HEK293 (cell line): ENCODE data around the gene UBA52.

Experiments
- CTCF ChIA-PET: fragments of 350-600 bp; formaldehyde crosslinking; extraction: SDS; loops from one replicate; lab custom pipeline; 2021; ENCODE audit warnings: antibody characterized with exemption; lab: Yijun Ruan, JAX
- POLR2A ChIA-PET: fragments of 300-600 bp; formaldehyde crosslinking; extraction: SDS; loops from one replicate; lab custom pipeline; 2020; ENCODE audit warnings: antibody characterized with exemption, inconsistent platforms; lab: Yijun Ruan, JAX
- H3K27ac ChIP-seq: fragments of 200-500 bp; sonication (Bioruptor generic); 2 replicates; pipeline ENCODE4 v1.5.1; 2014; ENCODE audit warnings: low read depth, low read length, control low read depth, inconsistent platforms; ENCODE audit errors: extremely low read depth
- H3K36me3 ChIP-seq, 2 experiments: fragments of 200-500 bp in 1 of 2; sonication (Bioruptor generic) in 1 of 2; 1 replicate in 1 of 2; 2 replicates in 1 of 2; pipeline ENCODE4 v1.5.1; 2014 to 2017; ENCODE audit warnings: inconsistent platforms in 2 of 2, low read length in 2 of 2; ENCODE audit not compliant: control insufficient read depth in 2 of 2, insufficient read depth in 1 of 2
- H3K4me1 ChIP-seq: fragments of 200-500 bp; sonication (Bioruptor generic); 2 replicates; pipeline ENCODE4 v1.5.1; 2014; ENCODE audit warnings: mild to moderate bottlenecking, low read length, inconsistent platforms; ENCODE audit not compliant: control insufficient read depth, insufficient read depth
- H3K4me3 ChIP-seq: 2 replicates; pipeline ENCODE4 v1.5.1; 2011; ENCODE audit warnings: low read depth, mild to moderate bottlenecking, control low read depth, low read length, moderate library complexity
- H3K9me3 ChIP-seq: fragments of 200-500 bp; sonication (Bioruptor generic); 2 replicates; pipeline ENCODE4 v1.5.1; 2014; ENCODE audit warnings: low read depth, low read length, inconsistent platforms; ENCODE audit not compliant: control insufficient read depth, insufficient read depth
- EGR2 ChIP-seq: fragments of 450-650 bp; formaldehyde crosslinking; IDR thresholded peaks from 2 replicates; pipeline ENCODE4 v1.5.1; 2016; ENCODE audit warnings: low read depth, missing biosample characterization, missing genetic modification characterization
- GLI4 ChIP-seq: fragments of 450-650 bp; formaldehyde crosslinking; IDR thresholded peaks from 2 replicates; pipeline ENCODE4 v1.5.1; 2016; ENCODE audit warnings: missing biosample characterization, missing genetic modification characterization
- KLF1 ChIP-seq: fragments of 450-650 bp; formaldehyde crosslinking; IDR thresholded peaks from 2 replicates; pipeline ENCODE4 v1.5.1; 2016; ENCODE audit warnings: missing biosample characterization, missing genetic modification characterization
- KLF10 ChIP-seq: fragments of 450-650 bp; IDR thresholded peaks from 2 replicates; pipeline ENCODE4 v1.5.1; 2018; ENCODE audit warnings: missing biosample characterization, mild to moderate bottlenecking, missing genetic modification characterization
- KLF16 ChIP-seq: fragments of 450-650 bp; formaldehyde crosslinking; IDR thresholded peaks from 2 replicates; pipeline ENCODE4 v1.5.1; 2017; ENCODE audit warnings: missing biosample characterization, missing genetic modification characterization
- KLF8 ChIP-seq: fragments of 450-650 bp; formaldehyde crosslinking; IDR thresholded peaks from 2 replicates; pipeline ENCODE4 v1.5.1; 2016; ENCODE audit warnings: missing biosample characterization, missing genetic modification characterization
- KLF9 ChIP-seq: fragments of 450-650 bp; formaldehyde crosslinking; IDR thresholded peaks from 2 replicates; pipeline ENCODE4 v1.5.1; 2016; ENCODE audit warnings: missing biosample characterization, missing genetic modification characterization, low read depth
- RBAK ChIP-seq: fragments of 450-650 bp; formaldehyde crosslinking; IDR thresholded peaks from 2 replicates; pipeline ENCODE4 v1.5.1; 2016; ENCODE audit warnings: missing biosample characterization, missing genetic modification characterization
- ZBTB7A ChIP-seq: fragments of 450-650 bp; formaldehyde crosslinking; IDR thresholded peaks from 2 replicates; pipeline ENCODE4 v1.5.1; 2016; ENCODE audit warnings: low read depth, missing biosample characterization, missing genetic modification characterization
- ZFHX2 ChIP-seq: fragments of 450-650 bp; formaldehyde crosslinking; conservative IDR thresholded peaks from 2 replicates; pipeline ENCODE4 v1.5.1; 2016; ENCODE audit warnings: missing biosample characterization, missing genetic modification characterization
- ZNF169 ChIP-seq: fragments of 450-650 bp; formaldehyde crosslinking; IDR thresholded peaks from 2 replicates; pipeline ENCODE4 v1.5.1; 2016; ENCODE audit warnings: missing biosample characterization, missing genetic modification characterization
- ZNF174 ChIP-seq: fragments of 450-650 bp; formaldehyde crosslinking; IDR thresholded peaks from 2 replicates; pipeline ENCODE4 v1.5.0; 2017; ENCODE audit warnings: missing biosample characterization, mild to moderate bottlenecking, missing genetic modification characterization
- ZNF184 ChIP-seq: fragments of 450-650 bp; IDR thresholded peaks from 2 replicates; pipeline ENCODE4 v1.5.1; 2018; ENCODE audit warnings: missing biosample characterization, mild to moderate bottlenecking, missing genetic modification characterization
- ZNF239 ChIP-seq: fragments of 450-650 bp; formaldehyde crosslinking; IDR thresholded peaks from 2 replicates; pipeline ENCODE4 v1.5.1; 2016; ENCODE audit warnings: missing biosample characterization, missing genetic modification characterization
- ZNF423 ChIP-seq: fragments of 450-650 bp; formaldehyde crosslinking; IDR thresholded peaks from 2 replicates; pipeline ENCODE4 v1.5.1; 2016; ENCODE audit warnings: missing biosample characterization, missing genetic modification characterization
- ZNF561 ChIP-seq: fragments of 450-650 bp; IDR thresholded peaks from 2 replicates; pipeline ENCODE4 v1.5.1; 2018; ENCODE audit warnings: missing biosample characterization, missing genetic modification characterization, borderline replicate concordance
- ZNF571 ChIP-seq: fragments of 450-650 bp; formaldehyde crosslinking; IDR thresholded peaks from 2 replicates; pipeline ENCODE4 v1.5.0; 2017; ENCODE audit warnings: missing biosample characterization, missing genetic modification characterization
- ZNF629 ChIP-seq: fragments of 450-650 bp; formaldehyde crosslinking; IDR thresholded peaks from 2 replicates; pipeline ENCODE4 v1.5.1; 2017; ENCODE audit warnings: missing biosample characterization, missing genetic modification characterization
- ZNF76 ChIP-seq: fragments of 450-650 bp; formaldehyde crosslinking; IDR thresholded peaks from 2 replicates; pipeline ENCODE4; 2016; ENCODE audit warnings: low read depth, missing biosample characterization, missing genetic modification characterization, borderline replicate concordance
- ZSCAN16 ChIP-seq: fragments of 450-650 bp; formaldehyde crosslinking; IDR thresholded peaks from 2 replicates; pipeline ENCODE4 v1.5.1; 2016; ENCODE audit warnings: missing biosample characterization, missing genetic modification characterization
- ZSCAN30 ChIP-seq: fragments of 450-650 bp; IDR thresholded peaks from 2 replicates; pipeline ENCODE4 v1.5.1; 2018; ENCODE audit warnings: missing biosample characterization, mild to moderate bottlenecking, missing genetic modification characterization, moderate library complexity
- TF ChIP-seq, protein P1 (sequence below): fragments of 450-650 bp; formaldehyde crosslinking; IDR thresholded peaks from 2 replicates; pipeline ENCODE4 v1.5.1; 2016; ENCODE audit warnings: missing biosample characterization, missing genetic modification characterization
- TF ChIP-seq, protein P2 (sequence below): fragments of 450-650 bp; formaldehyde crosslinking; IDR thresholded peaks from 2 replicates; pipeline ENCODE4 v1.5.1; 2016; ENCODE audit warnings: missing biosample characterization, missing genetic modification characterization
- TF ChIP-seq, protein P3 (sequence below): fragments of 450-650 bp; formaldehyde crosslinking; optimal IDR thresholded peaks from 2 replicates; pipeline ENCODE3; 2016; ENCODE audit warnings: missing biosample characterization, mild to moderate bottlenecking, missing genetic modification characterization
- TF ChIP-seq, protein P4 (sequence below): fragments of 450-650 bp; formaldehyde crosslinking; IDR thresholded peaks from 2 replicates; pipeline ENCODE4; 2016; ENCODE audit warnings: missing biosample characterization, missing genetic modification characterization
- TF ChIP-seq, protein P5 (sequence below): fragments of 450-650 bp; formaldehyde crosslinking; IDR thresholded peaks from 2 replicates; pipeline ENCODE4 v1.5.1; 2016; ENCODE audit warnings: missing biosample characterization, missing genetic modification characterization

UBA52 gene

DNA sequence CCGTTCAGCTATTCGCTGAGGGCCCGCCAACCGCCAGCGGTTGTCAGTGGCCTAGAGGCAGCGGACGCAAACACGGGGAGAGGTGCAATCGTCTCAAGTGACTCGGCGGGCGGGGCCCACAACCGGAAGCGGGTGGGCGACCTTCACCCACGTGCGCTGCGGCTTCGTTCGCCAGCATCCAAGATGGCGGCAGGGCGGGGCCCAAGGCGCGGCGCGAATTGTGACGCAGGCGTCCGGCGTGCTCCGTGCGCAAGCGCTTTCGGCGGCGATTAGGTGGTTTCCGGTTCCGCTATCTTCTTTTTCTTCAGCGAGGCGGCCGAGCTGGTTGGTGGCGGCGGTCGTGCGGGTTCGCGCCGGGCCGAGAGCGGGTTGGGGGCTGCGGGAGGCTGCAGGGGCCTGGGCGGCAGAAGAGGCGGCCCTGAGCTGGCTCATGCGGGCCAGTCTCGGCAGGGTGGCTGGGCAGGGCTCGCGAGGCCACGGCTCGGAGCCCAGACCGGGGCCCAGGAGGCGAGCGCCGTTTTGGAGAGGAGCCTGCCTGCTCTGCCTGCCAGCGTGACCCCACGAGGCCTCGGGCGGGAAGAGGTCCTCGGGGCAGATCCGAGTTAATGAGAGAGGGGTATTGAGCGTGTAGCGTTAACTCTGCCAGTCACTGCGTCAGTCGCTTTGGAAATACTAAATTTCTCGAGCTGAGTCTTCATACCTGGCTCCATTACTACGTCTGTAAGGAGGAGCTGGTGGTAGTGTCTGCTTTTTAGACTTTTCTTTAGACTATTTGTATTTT lies at the start of gene UBA52 (continued):
- TF ChIP-seq, protein P1, sequence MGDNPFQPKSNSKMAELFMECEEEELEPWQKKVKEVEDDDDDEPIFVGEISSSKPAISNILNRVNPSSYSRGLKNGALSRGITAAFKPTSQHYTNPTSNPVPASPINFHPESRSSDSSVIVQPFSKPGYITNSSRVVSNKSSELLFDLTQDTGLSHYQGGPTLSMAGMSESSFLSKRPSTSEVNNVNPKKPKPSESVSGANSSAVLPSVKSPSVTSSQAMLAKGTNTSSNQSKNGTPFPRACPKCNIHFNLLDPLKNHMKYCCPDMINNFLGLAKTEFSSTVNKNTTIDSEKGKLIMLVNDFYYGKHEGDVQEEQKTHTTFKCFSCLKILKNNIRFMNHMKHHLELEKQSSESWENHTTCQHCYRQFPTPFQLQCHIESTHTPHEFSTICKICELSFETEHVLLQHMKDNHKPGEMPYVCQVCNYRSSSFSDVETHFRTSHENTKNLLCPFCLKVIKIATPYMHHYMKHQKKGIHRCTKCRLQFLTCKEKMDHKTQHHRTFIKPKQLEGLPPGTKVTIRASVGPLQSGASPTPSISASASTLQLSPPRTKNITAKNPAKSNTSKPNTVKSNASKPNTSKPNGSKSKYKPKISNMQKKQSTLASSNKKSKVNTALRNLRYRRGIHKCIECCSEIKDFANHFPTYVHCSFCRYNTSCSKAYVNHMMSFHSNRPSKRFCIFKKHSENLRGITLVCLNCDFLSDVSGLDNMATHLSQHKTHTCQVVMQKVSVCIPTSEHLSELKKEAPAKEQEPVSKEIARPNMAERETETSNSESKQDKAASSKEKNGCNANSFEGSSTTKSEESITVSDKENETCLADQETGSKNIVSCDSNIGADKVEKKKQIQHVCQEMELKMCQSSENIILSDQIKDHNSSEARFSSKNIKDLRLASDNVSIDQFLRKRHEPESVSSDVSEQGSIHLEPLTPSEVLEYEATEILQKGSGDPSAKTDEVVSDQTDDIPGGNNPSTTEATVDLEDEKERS (tag by site-specific recombination): no peak
- TF ChIP-seq ZNF174 (tag by site-specific recombination): no peak
- peak; percentile 27; the same call in 1 of the 2 replicates for TF ChIP-seq ZSCAN30 (tag by site-specific recombination)
- TF ChIP-seq ZFHX2: peak; percentile 97
- no peak for TF ChIP-seq GLI4
- no peak for TF ChIP-seq ZSCAN16
- TF ChIP-seq, protein P2, sequence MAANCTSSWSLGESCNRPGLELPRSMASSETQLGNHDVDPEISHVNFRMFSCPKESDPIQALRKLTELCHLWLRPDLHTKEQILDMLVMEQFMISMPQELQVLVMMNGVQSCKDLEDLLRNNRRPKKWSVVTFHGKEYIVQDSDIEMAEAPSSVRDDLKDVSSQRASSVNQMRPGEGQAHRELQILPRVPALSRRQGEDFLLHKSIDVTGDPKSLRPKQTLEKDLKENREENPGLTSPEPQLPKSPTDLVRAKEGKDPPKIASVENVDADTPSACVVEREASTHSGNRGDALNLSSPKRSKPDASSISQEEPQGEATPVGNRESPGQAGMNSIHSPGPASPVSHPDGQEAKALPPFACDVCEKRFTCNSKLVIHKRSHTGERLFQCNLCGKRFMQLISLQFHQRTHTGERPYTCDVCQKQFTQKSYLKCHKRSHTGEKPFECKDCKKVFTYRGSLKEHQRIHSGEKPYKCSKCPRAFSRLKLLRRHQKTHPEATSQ (tag by site-specific recombination): 0 out of 2 replicates have a peak, but pooled peaks have one; percentile 67
- peak; percentile 60 for TF ChIP-seq ZBTB7A
- TF ChIP-seq, protein P3, sequence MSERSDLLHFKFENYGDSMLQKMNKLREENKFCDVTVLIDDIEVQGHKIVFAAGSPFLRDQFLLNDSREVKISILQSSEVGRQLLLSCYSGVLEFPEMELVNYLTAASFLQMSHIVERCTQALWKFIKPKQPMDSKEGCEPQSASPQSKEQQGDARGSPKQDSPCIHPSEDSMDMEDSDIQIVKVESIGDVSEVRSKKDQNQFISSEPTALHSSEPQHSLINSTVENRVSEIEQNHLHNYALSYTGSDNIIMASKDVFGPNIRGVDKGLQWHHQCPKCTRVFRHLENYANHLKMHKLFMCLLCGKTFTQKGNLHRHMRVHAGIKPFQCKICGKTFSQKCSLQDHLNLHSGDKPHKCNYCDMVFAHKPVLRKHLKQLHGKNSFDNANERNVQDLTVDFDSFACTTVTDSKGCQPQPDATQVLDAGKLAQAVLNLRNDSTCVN (tag by site-specific recombination): peak; percentile 79
- peak; percentile 96 for TF ChIP-seq KLF8 (tag by site-specific recombination)
- TF ChIP-seq EGR2: peak; percentile 93
- no peak for TF ChIP-seq ZNF423 (tag by site-specific recombination)
- TF ChIP-seq KLF9 (tag by site-specific recombination): peak; percentile 89
- TF ChIP-seq, protein P4, sequence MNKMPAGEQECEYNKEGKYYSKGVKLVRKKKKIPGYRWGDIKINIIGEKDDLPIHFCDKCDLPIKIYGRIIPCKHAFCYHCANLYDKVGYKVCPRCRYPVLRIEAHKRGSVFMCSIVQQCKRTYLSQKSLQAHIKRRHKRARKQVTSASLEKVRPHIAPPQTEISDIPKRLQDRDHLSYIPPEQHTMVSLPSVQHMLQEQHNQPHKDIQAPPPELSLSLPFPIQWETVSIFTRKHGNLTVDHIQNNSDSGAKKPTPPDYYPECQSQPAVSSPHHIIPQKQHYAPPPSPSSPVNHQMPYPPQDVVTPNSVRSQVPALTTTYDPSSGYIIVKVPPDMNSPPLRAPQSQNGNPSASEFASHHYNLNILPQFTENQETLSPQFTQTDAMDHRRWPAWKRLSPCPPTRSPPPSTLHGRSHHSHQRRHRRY (tag by site-specific recombination): no peak
- peak; percentile 99 for TF ChIP-seq ZNF629 (tag by site-specific recombination)
- no peak for TF ChIP-seq ZNF571

DNA sequence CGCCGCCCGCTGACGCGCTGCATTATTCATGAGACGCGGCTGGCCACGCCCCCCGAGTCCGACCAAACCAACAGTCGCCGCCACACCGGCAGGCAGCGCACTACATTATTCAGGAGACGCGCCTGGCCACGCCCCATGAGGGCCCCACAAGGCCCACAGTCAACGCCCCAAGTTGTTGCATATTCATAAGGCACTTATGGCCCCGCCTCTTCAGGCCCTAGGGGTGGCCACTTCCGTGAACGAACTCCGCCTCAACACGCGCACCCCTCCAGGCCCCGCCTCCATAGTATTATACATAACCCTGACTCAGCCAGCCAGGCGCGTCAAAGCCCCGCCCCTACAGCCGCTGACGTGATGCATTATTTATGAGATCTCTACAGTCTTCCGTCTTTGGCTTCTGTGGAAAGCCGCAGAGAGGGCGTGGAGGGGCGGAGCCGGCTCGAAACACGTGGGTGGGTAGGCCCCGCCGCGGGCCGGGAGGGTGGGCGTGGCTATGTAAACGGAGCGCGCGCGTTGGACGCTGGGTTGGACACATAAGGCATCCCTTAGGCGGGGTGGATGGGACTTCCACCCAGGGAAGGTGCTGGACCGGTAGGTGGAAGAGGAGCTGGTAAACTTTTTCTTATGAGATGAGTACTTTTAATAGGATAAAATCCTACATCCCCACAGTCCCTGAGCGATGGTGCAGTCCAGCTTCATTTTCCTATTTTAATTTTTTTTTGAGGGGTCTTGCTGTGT lies 49.4 kb upstream of the UBA52 start:
- Histone ChIP-seq H3K36me3 (no peaks in the 10 kb centered on the region), H3K27ac (0 out of 2 replicates have a peak overlapping the region, but pooled peaks have one; percentile 81), H3K4me3 (peak overlapping the region; percentile 100), H3K9me3 (no peaks in the 10 kb centered on the region), H3K4me1 (no peaks in the 10 kb centered on the region)
- ChIA-PET CTCF (interaction anchor here (0.6 to 1.4 kb wide), 7 partner anchors 16 to 168 kb away, joined by 3 to 7 read pairs (median 3); no protein-coding TSS in a partner anchor), POLR2A (interaction anchor here (0.5 to 2.7 kb wide), 12 partner anchors 16 to 397 kb away, joined by 3 to 15 read pairs (median 4); partner anchors contain the start of genes COPE, DDX49, KXD1 and REX1BD)
- no peak for TF ChIP-seq ZNF239 (tag by site-specific recombination)
- peak; percentile 86 for TF ChIP-seq KLF10 (tag by site-specific recombination)
- TF ChIP-seq RBAK (tag by site-specific recombination): no peak
- TF ChIP-seq KLF16 (tag by site-specific recombination): peak; percentile 20; the same call in 1 of the 2 replicates
- peak; percentile 88 for TF ChIP-seq KLF1 (tag by site-specific recombination)
- peak; percentile 80 for TF ChIP-seq ZNF76
- 0 out of 2 replicates have a peak, but pooled peaks have one; percentile 38 for TF ChIP-seq ZNF561
- no peak for TF ChIP-seq ZNF184 (tag by site-specific recombination)
- TF ChIP-seq, protein P5, sequence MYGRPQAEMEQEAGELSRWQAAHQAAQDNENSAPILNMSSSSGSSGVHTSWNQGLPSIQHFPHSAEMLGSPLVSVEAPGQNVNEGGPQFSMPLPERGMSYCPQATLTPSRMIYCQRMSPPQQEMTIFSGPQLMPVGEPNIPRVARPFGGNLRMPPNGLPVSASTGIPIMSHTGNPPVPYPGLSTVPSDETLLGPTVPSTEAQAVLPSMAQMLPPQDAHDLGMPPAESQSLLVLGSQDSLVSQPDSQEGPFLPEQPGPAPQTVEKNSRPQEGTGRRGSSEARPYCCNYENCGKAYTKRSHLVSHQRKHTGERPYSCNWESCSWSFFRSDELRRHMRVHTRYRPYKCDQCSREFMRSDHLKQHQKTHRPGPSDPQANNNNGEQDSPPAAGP (tag by site-specific recombination): peak; percentile 14; the same call in 1 of the 2 replicates
- TF ChIP-seq ZNF169 (tag by site-specific recombination): no peak
